ENCODE data around the gene CNNM2. TPM values are rescaled to one million over a fixed set of nuclear protein-coding genes. Genes with fewer than 3 reads are reported as not detected.
"Not testable (repeated sequence)": the region's sequence is repeated elsewhere in the genome, so short reads cannot be mapped to it uniquely, and the experiment has no call there.

CNNM2 gene
- total RNA-seq, 1 donor from 2014 or later: 12.5 TPM

DNA sequence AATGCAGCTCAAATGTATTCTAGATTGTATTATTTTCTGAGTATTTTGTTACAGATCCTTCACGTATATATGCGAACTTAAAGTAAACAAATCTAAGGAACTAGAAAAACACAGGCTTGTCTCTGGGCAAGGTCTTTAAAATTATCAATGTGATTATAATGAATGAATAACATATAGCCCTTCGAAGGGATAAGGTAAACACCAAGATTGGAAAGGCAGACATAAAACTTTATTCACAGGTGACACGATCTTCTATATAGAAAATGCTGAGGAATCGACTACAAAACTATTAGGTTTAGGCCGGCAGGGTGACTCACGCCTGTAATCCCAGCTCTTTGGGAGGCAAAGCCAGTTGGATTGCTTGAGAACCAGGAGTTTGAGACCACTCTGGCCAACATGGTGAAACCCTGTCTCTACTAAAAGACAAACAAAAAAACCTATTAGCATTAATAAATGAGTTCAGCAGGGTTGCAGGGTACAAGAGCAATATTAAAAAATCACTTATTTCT is 80.4 kb downstream of the CNNM2 start:
- Mint-ChIP-seq H3K9me3 (no peaks in the 10 kb centered on the region), H3K27me3 (ENCODE audit: low read depth) (no peaks in the 10 kb centered on the region), H3K36me3 (no peaks in the 10 kb centered on the region), H3K4me3 (no peak overlapping the region), H3K4me1 (peaks cover 2% of the 10 kb centered on the region), H3K27ac (no peak overlapping the region)
- TF ChIP-seq, protein P1, sequence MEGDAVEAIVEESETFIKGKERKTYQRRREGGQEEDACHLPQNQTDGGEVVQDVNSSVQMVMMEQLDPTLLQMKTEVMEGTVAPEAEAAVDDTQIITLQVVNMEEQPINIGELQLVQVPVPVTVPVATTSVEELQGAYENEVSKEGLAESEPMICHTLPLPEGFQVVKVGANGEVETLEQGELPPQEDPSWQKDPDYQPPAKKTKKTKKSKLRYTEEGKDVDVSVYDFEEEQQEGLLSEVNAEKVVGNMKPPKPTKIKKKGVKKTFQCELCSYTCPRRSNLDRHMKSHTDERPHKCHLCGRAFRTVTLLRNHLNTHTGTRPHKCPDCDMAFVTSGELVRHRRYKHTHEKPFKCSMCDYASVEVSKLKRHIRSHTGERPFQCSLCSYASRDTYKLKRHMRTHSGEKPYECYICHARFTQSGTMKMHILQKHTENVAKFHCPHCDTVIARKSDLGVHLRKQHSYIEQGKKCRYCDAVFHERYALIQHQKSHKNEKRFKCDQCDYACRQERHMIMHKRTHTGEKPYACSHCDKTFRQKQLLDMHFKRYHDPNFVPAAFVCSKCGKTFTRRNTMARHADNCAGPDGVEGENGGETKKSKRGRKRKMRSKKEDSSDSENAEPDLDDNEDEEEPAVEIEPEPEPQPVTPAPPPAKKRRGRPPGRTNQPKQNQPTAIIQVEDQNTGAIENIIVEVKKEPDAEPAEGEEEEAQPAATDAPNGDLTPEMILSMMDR (IDR thresholded peaks at IDR 0.05; ENCODE audit: unreplicated experiment): no peak
- DNase-seq (ENCODE audit: low spot score in 2 of 2, unreplicated experiment in 2 of 2): no peak

DNA sequence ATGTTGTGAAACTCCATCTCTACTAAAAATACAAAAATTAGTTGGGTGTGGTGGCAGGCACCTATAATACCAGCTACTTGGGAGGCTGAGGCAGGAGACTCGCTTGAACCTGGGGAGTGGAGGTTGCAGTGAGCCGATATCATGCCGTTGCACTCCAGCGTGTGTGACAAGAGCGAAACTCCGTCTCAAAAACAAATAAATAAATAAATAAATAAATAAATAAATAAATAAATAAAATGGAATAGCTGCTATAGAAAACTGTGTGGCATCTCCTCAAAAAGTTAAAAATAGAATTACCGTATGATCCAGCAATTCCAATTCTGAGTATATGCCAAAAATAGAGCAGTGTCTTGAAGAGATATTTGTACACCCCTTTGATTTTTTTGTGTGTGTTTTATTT is 82.0 kb downstream of the CNNM2 start:
- H3K9me3 Mint-ChIP-seq; H3K4me1 Mint-ChIP-seq; H3K4me3 Mint-ChIP-seq; H3K36me3 Mint-ChIP-seq; H3K27ac Mint-ChIP-seq; H3K27me3 Mint-ChIP-seq (ENCODE audit: low read depth); DNase-seq (ENCODE audit: low spot score in 2 of 2, unreplicated experiment in 2 of 2): not testable (repeated sequence)

DNA sequence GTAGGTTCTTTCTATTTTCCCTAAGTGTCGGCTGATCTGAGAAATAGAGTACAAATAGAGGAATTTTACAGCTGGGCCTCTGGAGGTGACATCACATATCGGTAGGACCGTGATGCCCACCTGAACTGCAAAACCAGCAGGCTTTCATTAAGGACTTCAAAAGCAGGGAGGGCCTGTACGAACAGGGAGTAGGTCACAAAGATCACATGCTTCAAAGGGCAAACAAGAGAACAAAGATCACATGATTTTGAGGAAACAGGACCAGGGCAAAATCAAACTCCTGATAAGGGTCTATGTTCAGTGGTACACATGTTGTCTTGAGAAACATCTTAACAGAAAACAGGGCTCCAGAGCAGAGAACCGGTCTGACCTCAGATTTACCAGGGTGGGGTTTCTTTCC is 88.9 kb downstream of the CNNM2 start:
- Mint-ChIP-seq H3K27ac (no peak overlapping the region), H3K9me3 (peaks cover 12% of the 10 kb centered on the region), H3K36me3 (peaks cover 9% of the 10 kb centered on the region), H3K27me3 (ENCODE audit: low read depth) (no peaks in the 10 kb centered on the region), H3K4me3 (no peak overlapping the region), H3K4me1 (no peaks in the 10 kb centered on the region)
- TF ChIP-seq, protein P1 (IDR thresholded peaks at IDR 0.05; ENCODE audit: unreplicated experiment): no peak
- DNase-seq (ENCODE audit: low spot score in 2 of 2, unreplicated experiment in 2 of 2): no peak

DNA sequence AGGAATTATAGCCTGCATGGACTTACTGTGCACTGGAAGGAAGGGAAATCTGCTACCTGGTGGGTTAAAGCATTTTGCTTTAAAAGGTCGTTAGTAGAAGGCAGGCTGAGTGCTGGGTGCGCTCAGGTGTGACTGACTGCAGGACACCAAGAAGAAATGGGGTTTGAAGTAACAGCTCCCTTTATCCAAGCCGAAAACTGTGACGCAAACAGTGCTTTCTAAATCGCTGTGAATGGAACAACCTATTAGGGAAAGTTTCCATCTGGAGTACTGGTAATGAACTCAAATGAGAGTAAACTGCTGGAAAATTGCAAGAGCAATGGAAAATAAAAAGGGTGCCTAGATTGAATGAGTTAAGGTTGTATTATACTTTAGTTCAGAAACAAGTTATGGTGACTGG is 95.3 kb downstream of the CNNM2 start:
- no peaks in the 10 kb centered on the region for H3K9me3 Mint-ChIP-seq
- no peaks in the 10 kb centered on the region for H3K36me3 Mint-ChIP-seq
- no peak overlapping the region for H3K4me3 Mint-ChIP-seq
- no peaks in the 10 kb centered on the region for H3K4me1 Mint-ChIP-seq
- no peak for DNase-seq (ENCODE audit: low spot score in 2 of 2, unreplicated experiment in 2 of 2)
- H3K27me3 Mint-ChIP-seq (ENCODE audit: low read depth): no peaks in the 10 kb centered on the region
- TF ChIP-seq, protein P1 (IDR thresholded peaks at IDR 0.05; ENCODE audit: unreplicated experiment): no peak
- H3K27ac Mint-ChIP-seq: no peak overlapping the region

DNA sequence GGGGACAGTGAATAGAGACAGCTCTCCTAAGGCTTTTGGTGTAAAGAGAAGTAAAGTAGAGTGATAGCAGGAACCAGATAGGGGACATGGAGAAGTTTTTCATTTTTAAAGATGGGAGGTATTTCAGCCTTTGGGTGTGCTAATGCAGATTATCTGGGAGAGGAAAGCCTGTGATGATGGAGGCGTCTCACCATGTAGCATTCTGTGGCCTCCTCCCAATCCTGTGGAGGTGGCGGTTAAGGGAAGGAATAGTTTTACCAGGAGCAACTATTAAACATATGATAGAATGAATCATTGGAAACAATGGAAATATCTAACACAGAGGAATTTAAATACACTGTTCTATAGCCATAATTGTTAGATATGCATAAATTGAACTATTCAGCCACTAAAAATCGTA is 101.3 kb downstream of the CNNM2 start:
- no peaks in the 10 kb centered on the region for H3K36me3 Mint-ChIP-seq
- TF ChIP-seq, protein P1 (IDR thresholded peaks at IDR 0.05; ENCODE audit: unreplicated experiment): no peak

DNA sequence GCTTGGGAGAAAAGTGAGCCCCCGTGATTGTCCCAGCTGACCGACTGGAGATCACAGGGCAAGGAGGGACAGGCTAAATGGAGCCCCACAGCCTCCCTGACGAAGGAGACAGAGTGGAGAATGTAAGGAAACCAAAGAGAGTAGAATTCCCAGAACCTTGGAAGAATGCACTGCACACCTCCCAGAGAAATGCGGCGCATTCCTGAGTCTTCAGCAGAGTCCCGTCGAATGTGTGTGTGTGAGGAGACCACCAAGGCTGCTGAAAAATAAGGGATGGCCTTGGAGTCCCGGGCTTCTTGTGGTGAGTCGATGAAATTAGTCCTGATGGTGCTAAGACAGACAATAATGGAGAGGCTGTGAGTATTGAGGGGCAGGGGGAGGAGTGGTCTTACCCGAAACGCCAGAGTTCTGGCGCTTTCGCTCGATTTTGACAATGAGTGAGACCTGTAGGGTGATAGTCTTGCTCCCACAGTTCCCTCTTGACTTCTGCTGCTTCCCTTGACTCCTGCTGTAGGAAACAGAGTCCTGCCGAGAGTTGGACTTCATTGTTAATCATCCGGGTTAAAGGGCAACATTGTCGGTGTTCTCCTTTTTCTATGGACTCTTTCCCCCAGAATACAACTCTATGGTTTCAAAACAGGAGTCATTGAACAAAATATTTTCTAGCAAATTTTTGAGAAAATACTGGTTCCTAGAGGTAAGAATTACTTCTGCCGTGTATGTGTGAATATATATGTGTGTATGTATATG is 103.2 kb downstream of the CNNM2 start:
- H3K27ac Mint-ChIP-seq: no peak overlapping the region
- no peaks in the 10 kb centered on the region for H3K9me3 Mint-ChIP-seq
- no peak overlapping the region for H3K4me3 Mint-ChIP-seq
- peaks cover 4% of the 10 kb centered on the region for H3K4me1 Mint-ChIP-seq
- no peaks in the 10 kb centered on the region for H3K36me3 Mint-ChIP-seq
- no peaks in the 10 kb centered on the region for H3K27me3 Mint-ChIP-seq (ENCODE audit: low read depth)
- TF ChIP-seq, protein P1 (IDR thresholded peaks at IDR 0.05; ENCODE audit: unreplicated experiment): no peak
- no peak for DNase-seq (ENCODE audit: low spot score in 2 of 2, unreplicated experiment in 2 of 2)

More for the DNA sequence above, 101.3 kb downstream of the CNNM2 start:
- no peaks in the 10 kb centered on the region for H3K9me3 Mint-ChIP-seq
- H3K27ac Mint-ChIP-seq: no peak overlapping the region
- no peak overlapping the region for H3K4me3 Mint-ChIP-seq
- peaks cover 4% of the 10 kb centered on the region for H3K4me1 Mint-ChIP-seq
- no peaks in the 10 kb centered on the region for H3K27me3 Mint-ChIP-seq (ENCODE audit: low read depth)
- DNase-seq (ENCODE audit: low spot score in 2 of 2, unreplicated experiment in 2 of 2): no peak
